Neural cell (in vitro differentiated cells): ENCODE results near the gene FBXL17.

Source experiments
- CTCF ChIP-seq: fragments of 450-650 bp; IDR thresholded peaks from 2 replicates; pipeline ENCODE4 v1.5.1; 2014; ENCODE audit warnings: antibody characterized with exemption, mild to moderate bottlenecking, moderate library complexity; ENCODE audit not compliant: poor library complexity, severe bottlenecking
- EP300 ChIP-seq: fragments of 450-650 bp; conservative IDR thresholded peaks from 2 replicates; pipeline ENCODE4 v1.6.1; 2014; ENCODE audit warnings: antibody characterized with exemption, mild to moderate bottlenecking, moderate library complexity; ENCODE audit not compliant: poor library complexity, severe bottlenecking
- EZH2 ChIP-seq: fragments of 200-600, 300-800 bp; shearing (Covaris generic), sonication (generic); IDR thresholded peaks from 2 replicates; pipeline ENCODE4 v1.6.1; 2014; ENCODE audit warnings: antibody characterized with exemption, low read length, borderline replicate concordance, mild to moderate bottlenecking; ENCODE audit not compliant: insufficient read depth, poor library complexity, severe bottlenecking
- POLR2AphosphoS5 ChIP-seq: IDR thresholded peaks from 2 replicates; pipeline ENCODE4 v1.6.1; 2012
- RAD21 ChIP-seq: fragments of 450-650 bp; conservative IDR thresholded peaks from 2 replicates; pipeline ENCODE4 v1.6.1; 2014; ENCODE audit warnings: antibody characterized with exemption, mild to moderate bottlenecking, moderate library complexity
- REST ChIP-seq: IDR thresholded peaks from 2 replicates; pipeline ENCODE4 v1.6.1; 2012; ENCODE audit warnings: borderline replicate concordance

- TF ChIP-seq CTCF (no peak), RAD21 (no peak), REST (no peak), EZH2 (no peak), EP300 (no peak), POLR2AphosphoS5 (no peak)
These were observed 245.4 kb downstream of the FBXL17 start for GRCh38 chr5:108136493-108136892.
